DND-41 (cell line): ENCODE measurements around the gene C19orf67.

Experiments
- ATAC-seq: fragments of 200-7000 bp; cut with Tn5 transposase; 3 replicates; pipeline ENCODE4 v1.9.1; 2021; ENCODE audit warnings: low read depth; ENCODE audit not compliant: insufficient read depth
- DNase-seq: peaks from one replicate; pipeline ENCODE4 v3.0.0-alpha.2; 2020
- H2AFZ ChIP-seq: 2 replicates; pipeline ENCODE4 v1.6.0; 2012; ENCODE audit warnings: low read depth, low read length
- H3K27ac ChIP-seq: 2 replicates; pipeline ENCODE4 v1.5.1; 2012; ENCODE audit warnings: low read length, inconsistent platforms
- H3K27me3 ChIP-seq: fragments of 200-600 bp; sonication (generic); 2 replicates; pipeline ENCODE4 v1.6.0; 2012; ENCODE audit warnings: low read length, mild to moderate bottlenecking, inconsistent platforms; ENCODE audit not compliant: insufficient read depth, poor library complexity
- H3K36me3 ChIP-seq: 2 replicates; pipeline ENCODE4 v1.5.1; 2012; ENCODE audit warnings: low read length, inconsistent platforms; ENCODE audit not compliant: insufficient read depth
- H3K4me1 ChIP-seq: 2 replicates; pipeline ENCODE4 v1.5.1; 2012; ENCODE audit warnings: mild to moderate bottlenecking, low read length; ENCODE audit not compliant: insufficient read depth
- H3K4me2 ChIP-seq: 2 replicates; pipeline ENCODE4 v1.6.0; 2012; ENCODE audit warnings: mild to moderate bottlenecking, moderate library complexity, low read length, inconsistent platforms; ENCODE audit not compliant: insufficient read depth
- H3K4me3 ChIP-seq, 2 experiments: fragments of 200-600 bp in 1 of 2; shearing (Covaris generic) in 1 of 2; 2 replicates each; pipeline ENCODE4 v1.5.1; 2012 to 2016; ENCODE audit warnings: inconsistent platforms in 2 of 2, low read length in 2 of 2, mild to moderate bottlenecking in 2 of 2, low read depth in 1 of 2, moderate library complexity in 1 of 2
- H3K79me2 ChIP-seq: 2 replicates; pipeline ENCODE4 v1.6.0; 2012; ENCODE audit warnings: low read length, inconsistent platforms; ENCODE audit not compliant: insufficient read depth
- H3K9ac ChIP-seq: 2 replicates; pipeline ENCODE4 v1.6.0; 2012; ENCODE audit warnings: low read depth, mild to moderate bottlenecking, inconsistent platforms, low read length, moderate library complexity
- H3K9me3 ChIP-seq: 2 replicates; pipeline ENCODE4 v1.5.1; 2012; ENCODE audit warnings: low read length, moderate library complexity, mild to moderate bottlenecking, inconsistent platforms; ENCODE audit not compliant: insufficient read depth, severe bottlenecking
- H4K20me1 ChIP-seq: 2 replicates; pipeline ENCODE4 v1.6.0; 2012; ENCODE audit warnings: low read length; ENCODE audit not compliant: insufficient read depth
- CTCF ChIP-seq: IDR thresholded peaks from 2 replicates; pipeline ENCODE4 v1.5.1; 2012; ENCODE audit warnings: borderline replicate concordance, low read length, moderate library complexity, mild to moderate bottlenecking; ENCODE audit not compliant: poor library complexity, severe bottlenecking; ENCODE audit errors: extremely low read depth
- EZH2 ChIP-seq: IDR thresholded peaks from 3 replicates; pipeline ENCODE4 v1.6.1; 2012; ENCODE audit warnings: borderline replicate concordance, low read depth, mild to moderate bottlenecking, moderate library complexity, low read length, inconsistent platforms; ENCODE audit not compliant: severe bottlenecking

C19orf67 gene

GRCh38 chr19:14096272-14096992, 10.8 kb upstream of the C19orf67 start:
- Histone ChIP-seq H3K4me2 (no peak overlapping the region), H3K36me3 (peaks cover 36% of the 10 kb centered on the region), H4K20me1 (no peaks in the 10 kb centered on the region), H3K27ac (no peak overlapping the region), H3K4me1 (peaks cover 11% of the 10 kb centered on the region), H3K9me3 (peaks cover 9% of the 10 kb centered on the region), H3K79me2 (peaks cover 5% of the 10 kb centered on the region; the same call in 1 of the 2 replicates), H3K4me3 (no peak overlapping the region), H3K9ac (no peak overlapping the region), H3K27me3 (no peaks in the 10 kb centered on the region), H2AFZ (no peak overlapping the region)
- no peak for ATAC-seq
- peak; percentile 36 for TF ChIP-seq CTCF
- no peak for TF ChIP-seq EZH2
- DNase-seq = no peak

- no peak overlapping the region for H3K27ac ChIP-seq
- no peak for TF ChIP-seq CTCF
- H3K4me1 ChIP-seq = peaks cover 13% of the 10 kb centered on the region
- no peak for ATAC-seq
- H3K9me3 ChIP-seq = peaks cover 9% of the 10 kb centered on the region
- H3K27me3 ChIP-seq = no peaks in the 10 kb centered on the region
- H4K20me1 ChIP-seq = no peaks in the 10 kb centered on the region
- H2AFZ ChIP-seq = no peak overlapping the region
- H3K4me2 ChIP-seq = no peak overlapping the region
- H3K79me2 ChIP-seq = peaks cover 8% of the 10 kb centered on the region
- H3K9ac ChIP-seq = no peak overlapping the region
- no peak for DNase-seq
- H3K36me3 ChIP-seq = peaks cover 27% of the 10 kb centered on the region
- H3K4me3 ChIP-seq = no peak overlapping the region
Measured at GRCh38 chr19:14094854-14095253, 9.3 kb upstream of the C19orf67 start.

GRCh38 chr19:14093117-14093823, 7.7 kb upstream of the C19orf67 start:
- peaks cover 26% of the 10 kb centered on the region for H3K4me1 ChIP-seq

More at GRCh38 chr19:14093117-14093823, 7.7 kb upstream of the C19orf67 start:
- H3K9me3 ChIP-seq = peaks cover 9% of the 10 kb centered on the region
- no peak overlapping the region for H3K9ac ChIP-seq
- peaks cover 24% of the 10 kb centered on the region for H3K79me2 ChIP-seq
- no peak overlapping the region for H3K27ac ChIP-seq
- H4K20me1 ChIP-seq = peaks cover 15% of the 10 kb centered on the region
- TF ChIP-seq CTCF = no peak
- no peak for TF ChIP-seq EZH2
- no peak for ATAC-seq
- H3K4me2 ChIP-seq = no peak overlapping the region
- no peak overlapping the region for H2AFZ ChIP-seq
- H3K27me3 ChIP-seq = no peaks in the 10 kb centered on the region
- no peak for DNase-seq
- H3K4me3 ChIP-seq = no peak overlapping the region
- H3K36me3 ChIP-seq = peaks cover 38% of the 10 kb centered on the region
